ENCODE measurements around the gene PEAK1.

Gene PEAK1

DNA sequence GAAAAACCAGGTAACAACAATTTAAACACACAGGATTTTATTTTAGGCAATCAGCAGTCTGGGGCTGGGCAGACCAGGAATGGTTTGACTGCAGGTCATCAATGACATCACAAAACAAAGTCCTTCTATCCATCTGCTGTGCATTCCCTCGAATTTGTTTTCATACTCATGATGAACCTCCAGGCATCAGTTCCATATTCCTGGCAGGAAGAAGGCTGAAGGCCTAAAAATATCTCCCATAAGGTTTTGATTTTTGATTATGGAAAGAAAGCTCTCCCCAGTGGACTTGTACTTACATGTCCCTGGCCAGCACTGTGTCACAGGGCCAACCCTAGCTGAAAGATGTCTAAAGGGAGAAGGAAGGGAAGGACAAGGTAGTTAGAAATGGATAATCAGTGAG lies 107.4 kb downstream of the PEAK1 start:
- peaks cover 6 to 17% of the 10 kb centered on the region in 2 donors for H3K4me1 Mint-ChIP-seq
- H3K4me3 Mint-ChIP-seq: no peak overlapping the region
- H3K36me3 Mint-ChIP-seq: peaks cover 0 to 7% of the 10 kb centered on the region in 2 donors
- DNase-seq (no peak), ATAC-seq (replicated peaks) (no peak)
- H3K27me3 Mint-ChIP-seq: no peaks in the 10 kb centered on the region
- H3K27ac Mint-ChIP-seq: no peak overlapping the region
- no peaks in the 10 kb centered on the region for H3K9me3 Mint-ChIP-seq

DNA sequence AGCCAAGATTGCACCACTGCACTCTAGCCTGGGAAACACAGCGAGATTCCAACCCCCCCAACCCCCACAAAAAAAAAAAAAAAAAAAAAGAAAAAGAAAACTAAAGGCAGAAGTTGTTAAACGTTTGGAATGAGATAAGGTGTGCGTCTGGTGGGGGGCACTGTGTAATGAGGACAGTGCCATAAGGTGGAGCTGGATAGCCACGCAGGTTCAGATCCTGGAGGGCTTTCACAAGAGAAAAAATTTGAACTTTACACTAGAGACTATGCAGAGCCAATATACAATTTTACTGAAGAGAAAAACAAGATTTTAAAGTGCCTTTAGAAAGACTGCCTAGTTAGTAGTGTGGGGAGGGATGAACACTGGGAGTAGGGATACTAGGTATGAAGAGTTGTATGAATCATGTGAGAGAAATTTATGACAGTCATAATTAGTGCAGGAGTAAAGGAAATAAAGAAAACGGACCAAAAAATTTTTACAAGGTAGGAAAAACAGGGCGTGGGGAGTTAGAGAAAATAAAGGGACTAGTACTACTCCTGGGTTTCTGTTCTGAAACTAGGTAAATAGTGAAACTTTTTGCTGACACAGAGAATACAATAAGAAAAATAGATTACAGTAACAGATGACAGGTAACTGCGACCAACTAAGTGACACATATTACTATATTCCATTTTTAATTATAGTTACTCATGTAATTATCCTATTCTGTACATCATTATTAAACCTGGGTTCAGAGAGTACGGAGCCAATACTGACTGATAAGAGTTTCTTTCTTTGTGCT lies 108.1 kb downstream of the PEAK1 start:
- Mint-ChIP-seq H3K27me3 (no peaks in the 10 kb centered on the region), H3K27ac (no peak overlapping the region), H3K36me3 (peaks cover 0 to 7% of the 10 kb centered on the region in 2 donors), H3K4me3 (no peak overlapping the region), H3K4me1 (peaks cover 6 to 17% of the 10 kb centered on the region in 2 donors), H3K9me3 (no peaks in the 10 kb centered on the region)
- no peak for DNase-seq
- ATAC-seq (replicated peaks): no peak

DNA sequence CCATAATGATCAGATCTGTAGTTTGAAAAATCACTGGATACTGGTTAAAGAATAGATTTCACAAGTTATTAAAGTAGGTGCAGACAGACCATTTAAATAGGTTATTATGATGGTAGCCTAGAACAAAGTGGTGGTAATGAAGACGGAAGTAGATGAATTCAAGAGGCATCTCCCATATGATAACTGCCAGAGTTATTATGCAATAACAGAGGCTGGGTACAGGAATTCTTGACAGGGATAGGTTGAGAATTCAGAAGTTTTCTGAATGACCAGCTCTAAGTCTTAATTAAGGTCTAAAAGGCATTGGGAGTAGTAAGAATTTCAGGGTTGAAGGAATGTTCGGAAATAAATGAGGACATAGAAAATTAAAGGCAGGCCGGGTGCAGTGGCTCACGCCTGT lies 108.9 kb downstream of the PEAK1 start:
- H3K4me3 Mint-ChIP-seq: no peak overlapping the region
- no peak for ATAC-seq (replicated peaks)
- H3K27ac Mint-ChIP-seq: no peak overlapping the region
- DNase-seq: no peak
- H3K27me3 Mint-ChIP-seq: no peaks in the 10 kb centered on the region
- H3K4me1 Mint-ChIP-seq: peaks cover 6 to 17% of the 10 kb centered on the region in 2 donors
- H3K36me3 Mint-ChIP-seq: peaks cover 0 to 7% of the 10 kb centered on the region in 2 donors
- no peaks in the 10 kb centered on the region for H3K9me3 Mint-ChIP-seq

DNA sequence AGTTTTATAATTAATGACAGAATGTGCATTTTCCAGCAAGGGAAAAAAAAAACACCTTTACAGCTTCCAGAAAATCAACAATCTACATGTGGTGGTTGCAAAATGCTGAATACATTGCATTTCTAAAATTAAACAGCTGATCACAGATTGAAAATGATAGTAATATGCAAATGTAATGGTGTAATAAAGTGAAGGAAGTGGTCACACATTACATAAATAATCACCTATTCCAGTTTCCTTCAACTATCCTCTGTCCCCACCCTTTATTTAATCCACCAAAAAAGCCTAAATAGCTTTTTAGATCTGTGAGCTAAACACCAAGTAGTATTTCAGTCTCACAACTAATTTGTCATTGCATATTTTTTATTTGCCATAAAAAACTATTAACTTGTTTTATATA lies 110.5 kb downstream of the PEAK1 start:
- ATAC-seq (replicated peaks): no peak
- H3K27me3 Mint-ChIP-seq: no peaks in the 10 kb centered on the region
- H3K4me1 Mint-ChIP-seq: peaks cover 6 to 17% of the 10 kb centered on the region in 2 donors
- peaks cover 0 to 3% of the 10 kb centered on the region in 2 donors for H3K9me3 Mint-ChIP-seq
- H3K36me3 Mint-ChIP-seq: peaks cover 0 to 11% of the 10 kb centered on the region in 2 donors
- H3K27ac Mint-ChIP-seq: no peak overlapping the region
- no peak overlapping the region for H3K4me3 Mint-ChIP-seq
- no peak for DNase-seq

DNA sequence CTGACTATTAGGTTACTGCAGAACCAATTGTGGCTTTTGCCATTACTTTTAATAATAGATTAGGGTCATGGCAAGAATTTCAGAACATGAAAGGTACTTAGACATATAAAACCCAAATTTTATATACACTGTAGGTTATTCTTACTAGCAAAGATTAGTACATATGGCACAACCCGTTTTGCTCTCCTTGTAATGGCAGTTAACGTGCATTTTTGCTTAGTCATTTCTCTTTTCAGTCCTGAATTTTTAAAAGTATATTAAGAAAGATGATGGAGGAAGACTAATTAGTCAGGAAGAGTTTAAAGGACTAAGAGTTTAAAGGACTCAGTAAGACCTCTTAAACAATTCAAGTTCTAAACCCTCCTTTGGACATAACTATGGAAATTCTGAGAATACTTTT lies 114.0 kb downstream of the PEAK1 start:
- H3K27me3 Mint-ChIP-seq: no peaks in the 10 kb centered on the region
- peaks cover 0 to 10% of the 10 kb centered on the region in 2 donors for H3K36me3 Mint-ChIP-seq
- no peak overlapping the region for H3K4me3 Mint-ChIP-seq
- ATAC-seq (replicated peaks) (no peak), DNase-seq (no peak)
- H3K4me1 Mint-ChIP-seq: peaks cover 4 to 9% of the 10 kb centered on the region in 2 donors
- no peak overlapping the region for H3K27ac Mint-ChIP-seq
- H3K9me3 Mint-ChIP-seq: peaks cover 0 to 3% of the 10 kb centered on the region in 2 donors

DNA sequence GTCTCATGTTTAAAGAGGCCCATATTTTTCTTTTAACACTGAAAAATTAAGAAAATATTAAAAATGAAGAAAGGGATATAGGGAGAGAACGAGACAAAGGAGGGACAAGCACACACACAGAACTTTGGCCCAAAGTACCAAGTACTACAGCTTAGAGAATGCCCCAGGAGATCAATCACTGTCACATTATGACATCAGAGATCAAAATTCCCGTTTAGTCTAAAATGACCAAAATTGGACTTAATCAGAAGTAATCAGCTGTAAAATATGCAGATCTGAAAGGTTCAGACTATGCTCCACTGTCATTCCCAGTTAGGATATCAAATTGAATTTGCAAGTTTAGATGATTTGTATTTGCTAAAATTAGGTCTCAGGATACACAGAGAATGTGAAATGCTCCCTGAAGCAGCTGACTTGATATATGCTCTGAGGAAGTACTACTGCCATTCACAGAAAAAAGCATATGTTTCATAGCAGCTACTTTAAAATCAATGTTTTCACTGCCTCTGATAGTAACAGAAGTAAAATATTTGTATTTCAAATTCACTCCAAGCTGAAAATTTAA lies 123.0 kb downstream of the PEAK1 start:
- no peak overlapping the region for H3K27ac Mint-ChIP-seq
- no peaks in the 10 kb centered on the region for H3K9me3 Mint-ChIP-seq
- H3K36me3 Mint-ChIP-seq: peaks cover 0 to 3% of the 10 kb centered on the region in 2 donors
- H3K27me3 Mint-ChIP-seq: no peaks in the 10 kb centered on the region
- ATAC-seq (replicated peaks): no peak
- no peak overlapping the region for H3K4me3 Mint-ChIP-seq
- no peaks in the 10 kb centered on the region for H3K4me1 Mint-ChIP-seq
- no peak for DNase-seq

DNA sequence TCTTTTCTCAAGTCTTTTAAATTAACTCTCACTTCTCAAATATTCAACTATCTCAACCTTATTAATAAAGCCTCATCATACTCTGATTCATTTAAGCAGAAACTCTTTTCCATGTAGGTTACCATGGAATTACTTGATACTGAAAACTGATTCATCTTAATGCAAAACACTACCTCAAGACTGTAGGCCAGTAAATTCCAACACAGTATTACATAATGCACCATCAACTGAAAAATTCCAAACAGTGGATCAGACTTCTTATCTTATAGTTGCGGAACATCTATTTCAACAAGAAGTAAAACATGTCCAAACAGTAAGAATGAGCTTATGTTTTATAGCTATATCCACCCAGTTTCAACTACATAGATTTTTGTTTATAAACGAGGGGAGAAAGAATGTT lies 124.5 kb downstream of the PEAK1 start:
- no peaks in the 10 kb centered on the region for H3K27me3 Mint-ChIP-seq
- no peak for DNase-seq

DNA sequence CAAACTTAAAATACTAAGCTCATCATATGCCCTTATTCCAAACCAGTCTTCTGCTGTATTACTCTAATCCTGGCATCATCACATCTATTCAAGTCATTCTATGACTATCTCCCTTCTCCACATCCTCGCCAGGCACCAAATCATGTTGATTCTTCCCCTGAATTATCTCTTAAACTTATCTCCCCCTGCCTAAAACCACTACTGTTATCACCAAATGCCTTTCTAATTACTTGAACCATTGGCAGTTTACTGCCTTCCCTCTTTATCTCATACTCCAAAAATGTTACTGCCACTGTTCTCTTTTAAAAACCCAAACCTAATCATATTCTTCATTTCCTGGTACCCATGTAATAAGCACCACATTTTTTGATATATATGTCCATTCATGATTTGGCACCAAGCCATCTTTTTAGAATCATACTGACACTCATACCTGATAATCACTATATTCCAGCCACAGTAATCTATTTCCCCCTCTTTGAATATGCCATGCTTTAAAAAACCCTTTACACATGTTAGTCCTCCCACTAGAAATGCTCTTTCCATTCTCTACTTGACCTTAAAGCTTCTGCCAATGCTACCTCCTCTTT lies 126.8 kb downstream of the PEAK1 start:
- Mint-ChIP-seq H3K36me3 (no peaks in the 10 kb centered on the region), H3K9me3 (no peaks in the 10 kb centered on the region), H3K27me3 (no peaks in the 10 kb centered on the region), H3K4me3 (no peak overlapping the region), H3K4me1 (peaks cover 0 to 4% of the 10 kb centered on the region in 2 donors), H3K27ac (no peak overlapping the region)
- ATAC-seq (replicated peaks): no peak
- DNase-seq: no peak

More for the DNA sequence above, 124.5 kb downstream of the PEAK1 start:
- Mint-ChIP-seq H3K4me3 (no peak overlapping the region), H3K27ac (no peak overlapping the region), H3K9me3 (no peaks in the 10 kb centered on the region), H3K36me3 (peaks cover 0 to 3% of the 10 kb centered on the region in 2 donors), H3K4me1 (no peaks in the 10 kb centered on the region)
- ATAC-seq (replicated peaks): no peak

DNA sequence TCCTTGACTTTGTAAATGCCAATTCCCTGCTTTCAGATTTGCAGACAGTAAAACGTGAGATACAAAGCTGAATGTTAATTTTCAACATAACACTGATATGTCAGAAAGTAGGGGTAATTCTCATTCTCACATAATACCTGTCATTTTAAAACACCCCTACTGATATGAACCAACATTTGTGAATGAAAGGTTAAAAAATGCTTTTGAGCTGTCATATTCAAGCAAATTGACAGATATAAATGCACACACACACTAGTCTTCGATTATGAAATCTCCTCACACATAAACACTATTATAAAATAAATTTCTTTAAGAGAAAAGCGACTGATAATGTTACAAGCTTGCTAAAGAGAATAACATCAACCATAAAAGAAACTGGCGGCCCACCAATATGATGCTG lies 128.8 kb downstream of the PEAK1 start:
- Mint-ChIP-seq H3K36me3 (peaks cover 0 to under 1% of the 10 kb centered on the region in 2 donors), H3K4me1 (peaks cover 5 to 13% of the 10 kb centered on the region in 2 donors), H3K9me3 (no peaks in the 10 kb centered on the region), H3K27ac (no peak overlapping the region), H3K4me3 (no peak overlapping the region), H3K27me3 (no peaks in the 10 kb centered on the region)
- DNase-seq (no peak), ATAC-seq (replicated peaks) (no peak)

DNA sequence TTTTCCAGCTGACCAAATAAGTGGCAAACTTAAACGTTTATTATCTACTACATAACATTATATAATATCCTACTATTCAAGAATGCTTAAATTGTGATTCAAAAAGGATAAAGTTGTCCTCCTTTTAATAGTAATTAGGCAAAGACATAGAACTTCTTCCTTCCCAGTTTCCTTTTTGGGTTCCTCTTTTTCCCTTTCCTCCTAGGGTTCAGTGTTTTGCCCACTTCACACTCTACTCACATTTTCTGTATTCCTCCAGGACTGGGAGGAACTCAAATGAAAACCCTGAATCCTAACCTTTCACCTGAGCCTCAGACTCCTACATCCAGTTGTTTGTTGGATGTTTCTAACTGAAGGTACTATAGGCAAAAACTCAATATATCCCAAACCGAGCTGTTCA lies 132.5 kb downstream of the PEAK1 start:
- ATAC-seq (replicated peaks) (no peak), DNase-seq (no peak)
- H3K4me3 Mint-ChIP-seq: no peak overlapping the region
- H3K27me3 Mint-ChIP-seq: no peaks in the 10 kb centered on the region
- no peak overlapping the region for H3K27ac Mint-ChIP-seq
- peaks cover 14 to 16% of the 10 kb centered on the region in 2 donors for H3K36me3 Mint-ChIP-seq
- no peaks in the 10 kb centered on the region for H3K9me3 Mint-ChIP-seq
- H3K4me1 Mint-ChIP-seq: peaks cover 5 to 13% of the 10 kb centered on the region in 2 donors

DNA sequence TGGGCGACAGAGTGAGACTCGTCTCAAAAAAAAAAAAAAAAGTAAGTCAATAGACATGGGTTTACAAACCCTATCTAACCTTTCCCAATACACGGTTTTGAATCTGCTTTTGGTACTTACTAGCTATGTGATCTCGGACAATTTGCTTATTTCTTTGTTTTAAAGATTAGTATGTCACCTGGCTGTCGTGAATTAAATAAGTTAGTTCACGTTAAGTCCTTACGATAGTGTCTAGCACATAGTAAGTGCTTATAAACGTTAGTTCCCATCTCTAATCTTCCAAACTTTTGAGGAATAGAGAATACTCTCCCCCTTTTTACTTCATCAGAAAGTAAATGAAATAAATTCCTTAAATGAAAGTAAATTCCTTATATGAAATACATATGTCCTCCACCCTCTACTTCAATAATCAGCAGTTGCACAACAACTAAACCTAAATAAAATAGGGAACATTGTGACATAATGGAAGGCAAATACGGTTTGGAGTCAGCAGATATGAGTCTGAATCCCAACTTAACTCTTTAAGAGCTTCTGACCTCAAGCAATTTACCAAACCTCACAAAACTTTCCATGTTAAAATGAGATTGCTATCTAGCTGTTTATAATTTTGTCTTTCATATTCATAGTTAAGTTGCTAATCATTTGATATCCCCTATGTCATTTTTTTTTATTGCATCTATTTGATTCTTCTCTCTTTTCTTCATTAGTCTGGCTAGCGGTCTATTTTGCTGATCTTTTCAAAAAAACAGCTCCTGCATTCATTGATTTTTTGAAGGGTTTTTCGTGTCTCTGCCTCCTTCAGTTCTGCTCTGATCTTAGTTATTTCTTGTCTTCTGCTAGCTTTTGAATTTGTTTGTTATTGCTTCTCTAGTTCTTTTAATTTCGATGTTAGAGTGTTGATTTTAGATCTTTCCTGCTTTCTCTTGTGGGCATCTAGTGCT lies 134.6 kb downstream of the PEAK1 start:
- H3K36me3 Mint-ChIP-seq: peaks cover 14 to 20% of the 10 kb centered on the region in 2 donors
- H3K4me1 Mint-ChIP-seq: peaks cover 5 to 13% of the 10 kb centered on the region in 2 donors
- H3K4me3 Mint-ChIP-seq: no peak overlapping the region
- ATAC-seq (replicated peaks): no peak
- H3K27me3 Mint-ChIP-seq: no peaks in the 10 kb centered on the region
- no peak overlapping the region for H3K27ac Mint-ChIP-seq
- no peak for DNase-seq
- H3K9me3 Mint-ChIP-seq: no peaks in the 10 kb centered on the region

DNA sequence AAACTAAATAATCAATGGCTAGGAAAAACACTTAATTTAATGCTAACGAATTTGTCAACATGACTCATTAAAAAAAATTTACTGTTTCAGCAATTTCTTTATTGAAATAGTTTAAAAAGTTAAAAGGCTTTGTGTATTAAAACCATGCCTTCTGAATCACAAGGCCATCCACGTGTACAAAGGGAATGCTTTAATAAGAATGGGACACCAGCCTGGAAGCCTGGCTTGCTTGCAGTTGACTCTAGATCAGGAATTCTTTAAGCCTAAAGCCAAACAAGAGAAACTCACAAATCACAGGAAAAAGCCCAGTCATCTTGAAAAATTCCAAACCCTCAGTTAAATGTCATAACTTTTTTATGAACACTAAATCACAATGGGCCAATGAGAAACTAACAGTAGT lies 137.6 kb downstream of the PEAK1 start:
- no peak for DNase-seq
- H3K4me3 Mint-ChIP-seq: no peak overlapping the region
- no peaks in the 10 kb centered on the region for H3K27me3 Mint-ChIP-seq

DNA sequence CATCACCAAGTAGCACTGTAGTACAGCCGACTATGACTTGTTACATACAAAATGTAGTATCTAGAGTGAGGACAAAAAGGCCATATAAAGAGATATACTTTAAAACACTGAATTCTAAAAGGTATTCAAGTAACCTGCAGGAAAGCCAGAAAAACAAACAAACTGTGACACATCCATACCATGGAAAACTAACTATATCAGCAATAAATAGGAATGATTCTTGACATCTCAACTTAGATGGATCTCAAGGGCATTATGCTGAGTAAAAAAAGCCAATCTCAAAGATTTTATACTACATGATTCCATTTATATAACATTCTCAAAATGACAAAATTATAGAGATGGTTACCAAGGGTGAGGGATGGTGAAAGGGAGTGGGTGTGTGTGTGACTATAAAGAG lies 143.0 kb downstream of the PEAK1 start:
- Mint-ChIP-seq H3K36me3 (peaks cover 5 to 38% of the 10 kb centered on the region in 2 donors), H3K4me3 (no peak overlapping the region), H3K27me3 (no peaks in the 10 kb centered on the region), H3K9me3 (no peaks in the 10 kb centered on the region), H3K27ac (no peak overlapping the region), H3K4me1 (peaks cover 20 to 49% of the 10 kb centered on the region in 2 donors)
- no peak for ATAC-seq (replicated peaks)
- no peak for DNase-seq

More for the DNA sequence above, 137.6 kb downstream of the PEAK1 start:
- Mint-ChIP-seq H3K4me1 (peaks cover 5 to 20% of the 10 kb centered on the region in 2 donors), H3K27ac (no peak overlapping the region), H3K9me3 (no peaks in the 10 kb centered on the region), H3K36me3 (peaks cover 19 to 34% of the 10 kb centered on the region in 2 donors)
- no peak for ATAC-seq (replicated peaks)

DNA sequence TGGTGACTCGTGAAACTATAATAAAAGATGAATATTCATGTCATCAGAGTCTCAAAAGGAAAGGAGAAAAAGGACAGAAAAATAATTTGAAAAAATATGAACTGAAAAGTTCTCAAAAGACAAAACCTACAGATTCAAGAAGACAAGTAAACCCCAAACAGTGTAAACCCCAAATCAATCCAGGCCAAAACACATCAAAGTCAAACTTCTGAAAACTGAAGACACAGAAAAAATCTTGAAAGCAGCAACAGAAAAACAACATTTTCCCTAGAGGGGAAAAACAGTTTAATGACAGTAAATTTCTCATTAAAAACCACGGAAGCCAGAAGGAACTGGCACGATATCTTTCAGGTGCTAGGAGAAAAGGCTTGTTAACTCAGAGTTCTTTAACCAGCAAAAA lies 143.8 kb downstream of the PEAK1 start:
- H3K27ac Mint-ChIP-seq: no peak overlapping the region
- H3K9me3 Mint-ChIP-seq: no peaks in the 10 kb centered on the region

More for the DNA sequence above, 143.8 kb downstream of the PEAK1 start:
- H3K4me1 Mint-ChIP-seq: peaks cover 21 to 52% of the 10 kb centered on the region in 2 donors
- ATAC-seq (replicated peaks) (no peak), DNase-seq (no peak)
- peaks cover 5 to 36% of the 10 kb centered on the region in 2 donors for H3K36me3 Mint-ChIP-seq
- H3K4me3 Mint-ChIP-seq: no peak overlapping the region
- no peaks in the 10 kb centered on the region for H3K27me3 Mint-ChIP-seq
